ENCODE results near the gene TAPBPL. TPM values are rescaled to one million over a fixed set of nuclear protein-coding genes. Genes with fewer than 3 reads are reported as not detected.

Gene TAPBPL
- total and polyA plus RNA-seq, 2 of the 13 experiments (the other 11 are each of a cell fraction or from before 2014, with no cell fraction given) = 10.0 to 14.5 TPM

- TF ChIP-seq, protein P1, sequence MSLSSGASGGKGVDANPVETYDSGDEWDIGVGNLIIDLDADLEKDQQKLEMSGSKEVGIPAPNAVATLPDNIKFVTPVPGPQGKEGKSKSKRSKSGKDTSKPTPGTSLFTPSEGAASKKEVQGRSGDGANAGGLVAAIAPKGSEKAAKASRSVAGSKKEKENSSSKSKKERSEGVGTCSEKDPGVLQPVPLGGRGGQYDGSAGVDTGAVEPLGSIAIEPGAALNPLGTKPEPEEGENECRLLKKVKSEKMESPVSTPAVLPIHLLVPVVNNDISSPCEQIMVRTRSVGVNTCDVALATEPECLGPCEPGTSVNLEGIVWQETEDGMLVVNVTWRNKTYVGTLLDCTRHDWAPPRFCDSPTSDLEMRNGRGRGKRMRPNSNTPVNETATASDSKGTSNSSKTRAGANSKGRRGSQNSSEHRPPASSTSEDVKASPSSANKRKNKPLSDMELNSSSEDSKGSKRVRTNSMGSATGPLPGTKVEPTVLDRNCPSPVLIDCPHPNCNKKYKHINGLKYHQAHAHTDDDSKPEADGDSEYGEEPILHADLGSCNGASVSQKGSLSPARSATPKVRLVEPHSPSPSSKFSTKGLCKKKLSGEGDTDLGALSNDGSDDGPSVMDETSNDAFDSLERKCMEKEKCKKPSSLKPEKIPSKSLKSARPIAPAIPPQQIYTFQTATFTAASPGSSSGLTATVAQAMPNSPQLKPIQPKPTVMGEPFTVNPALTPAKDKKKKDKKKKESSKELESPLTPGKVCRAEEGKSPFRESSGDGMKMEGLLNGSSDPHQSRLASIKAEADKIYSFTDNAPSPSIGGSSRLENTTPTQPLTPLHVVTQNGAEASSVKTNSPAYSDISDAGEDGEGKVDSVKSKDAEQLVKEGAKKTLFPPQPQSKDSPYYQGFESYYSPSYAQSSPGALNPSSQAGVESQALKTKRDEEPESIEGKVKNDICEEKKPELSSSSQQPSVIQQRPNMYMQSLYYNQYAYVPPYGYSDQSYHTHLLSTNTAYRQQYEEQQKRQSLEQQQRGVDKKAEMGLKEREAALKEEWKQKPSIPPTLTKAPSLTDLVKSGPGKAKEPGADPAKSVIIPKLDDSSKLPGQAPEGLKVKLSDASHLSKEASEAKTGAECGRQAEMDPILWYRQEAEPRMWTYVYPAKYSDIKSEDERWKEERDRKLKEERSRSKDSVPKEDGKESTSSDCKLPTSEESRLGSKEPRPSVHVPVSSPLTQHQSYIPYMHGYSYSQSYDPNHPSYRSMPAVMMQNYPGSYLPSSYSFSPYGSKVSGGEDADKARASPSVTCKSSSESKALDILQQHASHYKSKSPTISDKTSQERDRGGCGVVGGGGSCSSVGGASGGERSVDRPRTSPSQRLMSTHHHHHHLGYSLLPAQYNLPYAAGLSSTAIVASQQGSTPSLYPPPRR (CRISPR knock-in tag; IDR thresholded peaks at IDR 0.05; ENCODE audit: borderline replicate concordance) = no peak
- TF ChIP-seq ZBED4 (CRISPR knock-in tag; IDR thresholded peaks at IDR 0.05; ENCODE audit: borderline replicate concordance) (no peak), PHF5A (CRISPR knock-in tag; IDR thresholded peaks at IDR 0.05; ENCODE audit: low read depth, unreplicated experiment) (no peak), CBX5 (CRISPR knock-in tag; IDR thresholded peaks at IDR 0.05; ENCODE audit: borderline replicate concordance) (0 out of 2 replicates have a peak, but pooled peaks have one; percentile 36), ZNF496 (CRISPR knock-in tag; IDR thresholded peaks at IDR 0.05; ENCODE audit: insufficient replicate concordance) (no peak), MED13 (CRISPR knock-in tag; IDR thresholded peaks at IDR 0.05) (no peak), MXI1 (IDR thresholded peaks at IDR 0.05; ENCODE audit: borderline replicate concordance, low read depth, low read length) (peak; percentile 71; the same call in 2 of the 3 replicates), NFE2 (CRISPR knock-in tag; IDR thresholded peaks at IDR 0.05) (no peak), ZBTB7A (CRISPR knock-in tag; IDR thresholded peaks at IDR 0.05) (no peak), ZMAT5 (CRISPR knock-in tag; IDR thresholded peaks at IDR 0.05; ENCODE audit: borderline replicate concordance, low read depth) (no peak), ZNF569 (CRISPR knock-in tag; IDR thresholded peaks at IDR 0.05; ENCODE audit: borderline replicate concordance) (no peak), ZIK1 (CRISPR knock-in tag; IDR thresholded peaks at IDR 0.05; ENCODE audit: borderline replicate concordance, low read depth) (no peak), ZNF781 (CRISPR knock-in tag; IDR thresholded peaks at IDR 0.05; ENCODE audit: borderline replicate concordance, not compliant biosample characterization) (no peak), BHLHE40 (IDR thresholded peaks at IDR 0.05; ENCODE audit: low read length) (peak; percentile 83), TOPORS (CRISPR knock-in tag; IDR thresholded peaks at IDR 0.05) (no peak), PHF8 (CRISPR knock-in tag; IDR thresholded peaks at IDR 0.05) (no peak; the same call in 1 of the 2 replicates), ZNF225 (CRISPR knock-in tag; IDR thresholded peaks at IDR 0.05) (no peak), RARA (CRISPR knock-in tag; IDR thresholded peaks at IDR 0.05) (no peak)
- TF ChIP-seq, protein P2, sequence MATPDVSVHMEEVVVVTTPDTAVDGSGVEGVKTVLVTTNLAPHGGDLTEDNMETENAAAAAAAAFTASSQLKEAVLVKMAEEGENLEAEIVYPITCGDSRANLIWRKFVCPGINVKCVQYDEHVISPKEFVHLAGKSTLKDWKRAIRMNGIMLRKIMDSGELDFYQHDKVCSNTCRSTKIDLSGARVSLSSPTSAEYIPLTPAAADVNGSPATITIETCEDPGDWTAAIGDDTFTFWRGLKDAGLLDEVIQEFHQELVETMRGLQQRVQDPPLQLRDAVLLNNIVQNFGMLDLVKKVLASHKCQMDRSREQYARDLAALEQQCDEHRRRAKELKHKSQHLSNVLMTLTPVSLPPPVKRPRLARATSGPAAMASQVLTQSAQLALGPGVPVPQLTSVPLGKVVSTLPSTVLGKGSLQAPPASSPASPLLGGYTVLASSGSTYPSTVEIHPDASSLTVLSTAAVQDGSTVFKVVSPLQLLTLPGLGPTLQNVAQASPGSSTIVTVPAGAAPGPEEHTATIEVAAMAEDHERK (CRISPR knock-in tag; IDR thresholded peaks at IDR 0.05; ENCODE audit: low read depth) = no peak
Observed at GRCh38 chr12:6423267-6424007, 28.4 kb upstream of the TAPBPL start (continued).

Data from HepG2 (cell line).